Coronary artery (tissue), 2 donors: ENCODE results near the gene GRID1.
"Not testable (repeated sequence)": the region's sequence is repeated elsewhere in the genome, so short reads cannot be mapped to it uniquely, and the experiment has no call there.

ENCODE experiments used
- DNase-seq: peaks from one replicate; pipeline ENCODE4 v3.0.0-alpha.2; 2017; ENCODE audit warnings: low spot score
- H3K27ac ChIP-seq, 2 donors: fragments of 200-600 bp; sonication (generic); one replicate each; pipeline ENCODE4 v1.5.1; 2016 to 2019
- H3K4me3 ChIP-seq: fragments of 200-600 bp; sonication (generic); 2 replicates; pipeline ENCODE4 v1.5.1; 2016; ENCODE audit warnings: mild to moderate bottlenecking, moderate library complexity
- CTCF ChIP-seq: fragments of 200-600 bp; sonication (generic); IDR thresholded peaks from one replicate; pipeline ENCODE4 v1.5.1; 2019; ENCODE audit warnings: antibody characterized with exemption

The GRID1 gene

GRCh38 chr10:86099542-86100334 is 266.9 kb downstream of the GRID1 start:
- DNase-seq = no peak
- no peak for TF ChIP-seq CTCF
- Histone ChIP-seq H3K27ac (no peak overlapping the region), H3K4me3 (no peak overlapping the region)

GRCh38 chr10:86098187-86098881 is 268.3 kb downstream of the GRID1 start:
- H3K27ac ChIP-seq = no peak overlapping the region
- no peak overlapping the region for H3K4me3 ChIP-seq
- TF ChIP-seq CTCF = no peak
- no peak for DNase-seq

- not testable (repeated sequence) for H3K27ac ChIP-seq, DNase-seq, H3K4me3 ChIP-seq
Measured at GRCh38 chr10:86095061-86095460, 271.5 kb downstream of the GRID1 start.

- H3K27ac ChIP-seq, DNase-seq, H3K4me3 ChIP-seq: not testable (repeated sequence)
Measured at GRCh38 chr10:86092311-86092710, 274.3 kb downstream of the GRID1 start.

GRCh38 chr10:86091216-86091615 is 275.4 kb downstream of the GRID1 start:
- Histone ChIP-seq H3K4me3 (no peak overlapping the region), H3K27ac (no peak overlapping the region)
- no peak for DNase-seq
- TF ChIP-seq CTCF = no peak

GRCh38 chr10:86090807-86091206 is 275.8 kb downstream of the GRID1 start:
- Histone ChIP-seq H3K27ac (no peak overlapping the region), H3K4me3 (no peak overlapping the region)
- no peak for DNase-seq
- TF ChIP-seq CTCF = no peak

GRCh38 chr10:86087716-86088115 is 278.9 kb downstream of the GRID1 start:
- DNase-seq = no peak
- no peak overlapping the region for H3K27ac ChIP-seq
- TF ChIP-seq CTCF = no peak
- H3K4me3 ChIP-seq = no peak overlapping the region

GRCh38 chr10:86086418-86086817 is 280.2 kb downstream of the GRID1 start:
- DNase-seq = peak; percentile 46
- TF ChIP-seq CTCF = no peak
- Histone ChIP-seq H3K4me3 (no peak overlapping the region), H3K27ac (no peak overlapping the region)
